PFSK-1 (cell line): Measurements from ENCODE around the gene USF2.

Source experiments
- POLR2AphosphoS5 ChIP-seq: IDR thresholded peaks from 2 replicates; pipeline ENCODE4 v1.6.1; 2012; ENCODE audit warnings: low read depth, mild to moderate bottlenecking, control low read depth, low read length, moderate library complexity
- TAF1 ChIP-seq: IDR thresholded peaks from 2 replicates; pipeline ENCODE4 v1.6.1; 2012; ENCODE audit warnings: low read length, control low read depth, borderline replicate concordance; ENCODE audit not compliant: insufficient read depth

- TF ChIP-seq POLR2AphosphoS5, result no peak
- no peak for TF ChIP-seq TAF1
Measured at GRCh38 chr19:35249848-35250711, 18.7 kb upstream of the USF2 start.
